Measurements from ENCODE around the gene ALDH3B2.
"Not testable (repeated sequence)": the region's sequence is repeated elsewhere in the genome, so short reads cannot be mapped to it uniquely, and the experiment has no call there.

Gene ALDH3B2

DNA sequence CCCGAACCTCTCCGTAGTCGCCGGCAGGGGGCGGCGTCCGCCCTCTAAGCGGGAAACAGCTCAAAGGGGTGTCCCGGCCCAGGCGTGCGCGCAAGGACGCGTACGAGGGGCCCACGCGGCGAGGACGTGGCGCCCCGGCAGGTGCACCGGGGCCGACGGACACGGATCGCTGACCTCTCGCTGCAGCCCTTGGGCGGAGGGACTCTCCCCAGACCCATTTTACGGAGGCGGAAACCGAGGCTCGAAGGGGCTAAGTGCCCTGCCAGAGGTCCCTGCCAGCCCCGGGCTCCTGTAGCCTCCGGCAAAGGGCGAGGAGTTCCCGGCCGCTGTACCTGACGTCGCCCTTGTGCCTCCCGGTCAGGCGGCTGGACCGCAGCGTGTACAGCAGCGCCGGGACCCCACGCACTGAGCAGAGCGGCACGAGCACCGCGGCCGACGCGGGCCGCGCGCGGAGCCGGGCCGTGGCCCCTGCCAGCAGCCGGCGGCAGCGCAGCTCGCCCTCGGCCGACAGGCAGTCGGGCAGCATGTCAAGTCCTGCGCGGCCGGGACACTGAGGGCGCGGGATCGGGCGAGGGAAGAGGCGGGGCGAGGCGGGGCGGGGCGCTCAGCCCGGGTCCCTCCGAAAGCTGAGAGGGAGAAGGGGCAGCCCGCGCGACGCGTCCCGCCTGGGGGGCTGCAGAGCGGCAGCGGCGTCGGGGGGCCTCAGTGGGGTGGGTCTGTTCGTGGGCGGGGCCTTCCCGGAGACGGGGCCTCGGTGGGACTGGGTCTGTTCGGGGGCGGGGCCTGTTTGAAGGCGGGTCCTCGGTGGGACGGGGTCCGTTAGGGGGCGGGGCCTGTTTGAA lies 44.8 kb downstream of the ALDH3B2 start, which contains the start of gene NUDT8:
TSS of gene NUDT8 (minus strand) at position 552 of the 842 bp plus-strand sequence. CDS start at position 526, 26 bp downstream.
- DNase-seq (ENCODE audit: low read depth in 2 of 2): peak; percentile 73 to 96

- no peak for DNase-seq (ENCODE audit: low read depth in 2 of 2)
Observed at GRCh38 chr11:67628710-67629385, 45.6 kb downstream of the ALDH3B2 start.

DNA sequence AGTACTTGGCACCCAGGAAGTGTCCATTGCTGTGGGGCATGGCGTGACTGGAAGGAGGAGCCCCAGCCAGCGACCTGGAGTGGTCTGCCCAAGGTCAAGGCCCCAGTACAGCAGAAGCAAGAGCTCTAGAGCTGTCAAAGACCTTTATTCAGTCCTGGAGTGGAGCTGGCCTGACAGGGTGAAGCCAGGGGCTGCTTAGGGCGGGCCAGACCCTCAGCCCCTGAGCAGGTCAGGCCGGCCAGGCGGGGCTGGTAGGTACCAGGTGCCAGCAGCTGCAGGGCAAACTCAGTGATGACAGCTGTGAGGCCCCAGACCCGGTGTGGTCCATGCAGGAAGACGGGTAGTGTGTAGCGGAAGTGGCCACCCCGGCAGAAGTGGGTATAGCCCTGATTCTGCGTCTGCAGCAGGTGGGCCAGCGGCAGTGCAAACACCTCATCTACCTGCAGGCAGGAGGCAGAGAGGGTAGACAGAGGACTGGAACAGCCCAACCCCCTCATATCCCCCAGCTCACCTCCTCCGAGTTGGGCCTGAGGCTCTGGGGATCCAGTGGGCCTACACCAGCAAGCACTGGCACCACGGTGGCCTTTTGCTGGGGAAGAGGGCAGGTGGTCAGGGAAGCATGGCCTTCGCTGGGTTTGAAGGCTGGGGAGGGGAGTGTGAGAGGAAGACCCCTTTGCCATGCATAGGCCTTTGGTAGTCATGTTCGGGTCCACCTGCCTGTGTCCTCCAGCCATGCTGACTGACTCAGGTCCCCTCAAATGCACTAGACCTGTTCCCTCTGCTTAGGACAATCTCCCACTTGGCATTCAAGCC lies 46.4 kb downstream of the ALDH3B2 start:
- DNase-seq (ENCODE audit: low read depth in 2 of 2): no peak

GRCh38 chr11:67627441-67627811 lies 47.0 kb downstream of the ALDH3B2 start:
- DNase-seq (ENCODE audit: low read depth in 2 of 2): no peak

DNA sequence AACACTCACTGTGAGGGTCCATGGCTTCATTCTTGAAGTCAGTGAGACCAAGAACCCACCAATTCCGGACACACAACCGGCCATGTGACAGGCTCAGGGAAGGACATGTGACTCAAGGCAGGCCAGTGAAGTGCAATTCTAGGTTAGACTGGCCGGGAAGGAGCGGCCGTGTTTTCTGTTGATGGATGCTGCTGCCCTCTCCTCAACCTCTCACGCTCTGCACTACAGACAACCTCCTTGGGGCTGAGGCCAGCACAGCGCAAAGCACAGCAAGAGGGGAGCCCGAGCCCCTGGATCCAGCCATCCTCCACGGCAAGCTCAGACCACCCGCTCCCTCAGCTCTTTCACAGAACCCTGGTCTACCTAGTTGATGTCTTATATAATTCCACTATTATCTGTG lies 47.5 kb downstream of the ALDH3B2 start:
- DNase-seq (ENCODE audit: low read depth in 2 of 2): no peak

DNA sequence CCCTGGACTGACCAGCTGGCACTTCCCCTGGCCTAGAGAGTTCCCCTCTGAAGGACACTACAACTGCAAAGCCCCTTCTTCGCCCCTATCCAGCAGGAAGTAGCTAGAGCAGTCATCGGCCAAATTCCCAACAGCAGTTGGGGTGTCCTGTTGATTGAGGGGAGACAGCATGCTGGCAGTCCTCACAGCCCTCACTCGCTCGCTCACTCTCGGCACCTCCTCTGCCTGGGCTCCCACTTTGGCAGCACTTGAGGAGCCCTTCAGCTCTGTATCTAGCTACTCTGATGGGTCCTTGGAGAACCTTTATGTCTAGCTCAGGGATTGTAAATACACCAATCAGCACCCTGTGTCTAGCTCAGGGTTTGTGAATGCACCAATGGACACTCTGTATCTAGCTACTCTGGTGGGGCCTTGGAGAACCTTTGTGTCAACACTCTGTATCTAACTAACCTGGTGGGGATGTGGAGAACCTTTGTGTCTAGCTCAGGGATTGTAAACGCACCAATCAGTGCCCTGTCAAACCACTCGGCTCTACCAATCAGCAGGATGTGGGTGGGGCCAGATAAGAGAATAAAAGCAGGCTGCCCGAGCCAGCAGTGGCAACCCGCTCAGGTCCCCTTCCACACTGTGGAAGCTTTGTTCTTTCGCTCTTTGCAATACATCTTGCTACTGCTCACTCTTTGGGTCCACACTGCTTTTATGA lies 48.1 kb downstream of the ALDH3B2 start:
- DNase-seq (ENCODE audit: low read depth in 2 of 2): not testable (repeated sequence)

DNA sequence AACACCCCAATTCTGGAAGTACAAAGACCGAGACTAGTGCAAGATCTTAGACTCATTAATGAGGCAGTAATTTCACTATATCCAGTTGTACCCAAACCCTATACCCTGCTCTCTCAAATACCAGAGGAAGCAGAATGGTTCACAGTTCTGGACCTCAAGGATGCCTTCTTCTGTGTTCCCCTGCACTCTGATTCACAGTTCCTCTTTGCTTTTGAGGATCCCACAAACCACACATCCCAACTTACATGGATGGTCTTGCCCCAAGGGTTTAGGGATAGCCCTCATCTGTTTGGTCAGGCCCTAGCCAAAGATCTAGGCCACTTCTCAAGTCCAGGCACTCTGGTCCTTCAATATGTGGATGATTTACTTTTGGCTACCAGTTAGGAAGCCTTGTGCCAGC lies 50.6 kb downstream of the ALDH3B2 start:
- not testable (repeated sequence) for DNase-seq (ENCODE audit: low read depth in 2 of 2)

DNA sequence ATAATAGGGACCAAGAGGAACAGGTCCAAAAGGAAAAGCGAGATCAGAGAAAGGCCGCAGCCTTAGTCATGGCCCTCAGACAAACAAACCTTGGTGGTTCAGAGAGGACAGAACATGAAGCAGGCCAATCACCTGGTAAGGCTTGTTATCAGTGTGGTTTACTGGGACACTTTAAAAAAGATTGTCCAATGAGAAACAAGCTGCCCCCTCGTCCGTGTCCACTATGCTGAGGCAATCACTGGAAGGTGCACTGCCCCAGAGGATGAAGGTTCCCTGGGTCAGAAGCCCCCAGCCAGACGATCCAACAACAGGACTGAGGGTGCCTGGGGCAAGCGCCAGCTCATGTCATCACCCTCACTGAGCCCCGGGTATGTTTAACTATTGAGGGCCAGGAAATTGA lies 51.5 kb downstream of the ALDH3B2 start:
- DNase-seq (ENCODE audit: low read depth in 2 of 2): not testable (repeated sequence)

GRCh38 chr11:67621928-67622327 lies 52.5 kb downstream of the ALDH3B2 start:
- DNase-seq (ENCODE audit: low read depth in 2 of 2): not testable (repeated sequence)

DNA sequence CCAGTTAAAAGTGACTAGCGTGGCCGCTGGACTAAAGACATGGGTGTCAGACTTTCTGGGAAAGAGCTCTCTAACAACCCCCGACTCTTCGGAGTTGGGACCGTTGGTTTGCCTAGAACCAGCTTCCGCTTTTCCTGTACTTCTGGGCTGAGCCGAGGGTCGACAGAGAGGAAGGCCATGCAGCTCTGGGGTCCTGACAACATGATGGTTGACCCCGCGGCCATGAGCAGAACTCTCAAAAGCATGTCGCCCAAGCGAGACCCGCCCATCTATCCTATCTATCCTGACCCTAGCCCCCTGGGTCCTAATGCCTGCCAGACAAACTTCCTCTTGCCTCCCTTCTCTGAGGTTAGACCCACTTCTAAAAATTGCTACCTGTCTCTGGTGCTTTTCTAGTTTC lies 53.8 kb downstream of the ALDH3B2 start:
- DNase-seq (ENCODE audit: low read depth in 2 of 2): not testable (repeated sequence)

GRCh38 chr11:67619683-67620618 lies 54.5 kb downstream of the ALDH3B2 start:
- DNase-seq (ENCODE audit: low read depth in 2 of 2): not testable (repeated sequence)

DNA sequence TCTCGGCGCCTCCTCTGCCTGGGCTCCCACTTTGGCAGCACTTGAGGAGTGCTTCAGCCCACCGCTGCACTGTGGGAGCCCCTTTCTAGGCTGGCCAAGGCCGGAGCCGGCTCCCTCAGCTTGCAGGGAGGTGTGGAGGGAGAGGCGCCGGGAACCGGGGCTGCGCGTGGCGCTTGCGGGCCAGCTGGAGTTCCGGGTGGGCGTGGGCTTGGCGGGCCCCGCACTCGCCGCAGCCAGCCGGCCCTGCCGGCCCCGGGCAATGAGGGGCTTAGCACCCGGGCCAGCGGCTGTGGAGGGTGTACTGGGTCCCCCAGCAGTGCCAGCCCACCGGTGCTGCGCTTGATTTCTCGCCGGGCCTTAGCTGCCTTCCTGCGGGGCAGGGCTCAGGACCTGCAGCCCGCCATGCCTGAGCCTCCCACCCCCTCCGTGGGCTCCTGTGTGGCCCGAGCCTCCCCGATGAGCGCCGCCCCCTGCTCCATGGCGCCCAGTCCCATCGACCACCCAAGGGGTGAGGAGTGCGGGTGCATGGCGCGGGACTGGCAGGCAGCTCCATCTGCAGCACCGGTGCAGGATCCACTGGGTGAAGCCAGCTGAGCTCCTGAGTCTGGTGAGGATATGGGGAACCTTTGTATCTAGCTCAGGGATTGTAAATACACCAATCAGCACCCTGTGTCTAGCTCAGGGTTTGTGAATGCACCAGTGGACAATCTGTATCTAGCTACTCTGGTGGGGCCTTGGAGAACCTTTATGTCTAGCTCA lies 55.3 kb downstream of the ALDH3B2 start:
- not testable (repeated sequence) for DNase-seq (ENCODE audit: low read depth in 2 of 2)

DNA sequence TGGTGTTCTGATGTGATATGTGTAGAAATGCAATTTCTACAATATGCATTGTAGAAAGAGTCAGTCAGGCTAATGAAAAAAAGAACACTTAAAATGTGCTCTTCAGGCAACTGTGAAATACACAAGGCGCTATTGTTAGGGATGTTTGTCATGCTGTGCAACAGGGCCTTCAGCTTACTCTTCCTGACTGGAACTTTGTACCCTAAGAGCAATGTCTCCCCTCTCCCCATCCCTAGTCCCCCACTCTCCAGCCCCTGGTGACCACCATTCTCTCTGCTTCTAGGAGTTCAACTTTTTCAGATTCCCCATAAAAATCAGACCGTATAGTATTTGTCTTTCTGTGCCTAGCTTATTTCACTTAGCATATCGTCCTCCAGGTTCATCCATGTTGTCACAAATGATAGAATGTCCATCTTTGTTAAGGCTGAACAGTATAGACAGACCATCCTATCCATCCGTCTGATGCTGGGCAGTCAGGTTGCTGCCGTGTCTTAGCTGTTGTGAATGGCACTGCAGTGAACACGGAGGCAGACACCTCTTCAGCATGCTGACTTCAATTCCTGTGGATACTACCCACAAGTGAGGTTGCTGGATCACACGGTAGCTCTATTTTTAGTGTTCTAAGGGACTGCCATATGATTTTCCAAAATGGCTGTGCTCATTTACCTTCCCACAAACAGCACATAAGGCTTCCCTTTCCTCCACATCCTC lies 57.0 kb downstream of the ALDH3B2 start:
- DNase-seq (ENCODE audit: low read depth in 2 of 2): no peak

GRCh38 chr11:67616431-67617242 lies 57.8 kb downstream of the ALDH3B2 start:
- DNase-seq (ENCODE audit: low read depth in 2 of 2): no peak

DNA sequence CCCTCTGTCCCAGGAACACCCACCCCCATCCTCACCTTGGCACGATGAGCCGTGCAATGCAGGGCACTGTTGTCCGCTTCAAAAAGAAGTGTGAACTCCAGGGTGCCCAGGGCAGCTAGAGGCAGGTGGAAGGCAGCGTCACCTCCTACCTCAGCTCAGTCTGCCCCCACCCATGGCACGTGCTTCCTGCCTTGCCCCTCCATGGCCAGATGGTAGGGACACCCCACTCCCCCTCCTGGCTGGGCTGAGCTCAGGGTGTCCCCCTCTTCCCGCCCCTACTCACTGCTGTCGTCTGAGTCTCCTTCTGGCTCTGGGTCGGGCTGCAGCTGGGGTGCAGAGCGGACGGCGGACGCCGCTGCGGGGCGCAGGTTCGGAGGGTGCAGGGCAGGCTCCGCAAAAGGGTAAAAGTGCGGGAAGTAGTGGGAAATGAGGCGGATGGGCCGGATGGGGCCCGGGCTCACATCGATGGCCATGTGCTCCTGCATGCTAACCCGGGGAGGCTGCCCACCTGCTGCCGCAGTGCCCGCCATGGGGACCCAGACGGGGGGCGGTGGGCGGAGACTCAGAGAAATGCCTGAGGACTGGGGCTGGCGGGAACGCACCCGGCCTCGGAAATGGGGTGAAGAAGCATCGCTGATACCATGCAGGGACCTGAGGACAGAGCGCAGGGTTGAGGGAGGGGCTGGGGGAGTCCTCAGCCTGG lies 58.5 kb downstream of the ALDH3B2 start:
- DNase-seq (ENCODE audit: low read depth in 2 of 2): no peak

DNA sequence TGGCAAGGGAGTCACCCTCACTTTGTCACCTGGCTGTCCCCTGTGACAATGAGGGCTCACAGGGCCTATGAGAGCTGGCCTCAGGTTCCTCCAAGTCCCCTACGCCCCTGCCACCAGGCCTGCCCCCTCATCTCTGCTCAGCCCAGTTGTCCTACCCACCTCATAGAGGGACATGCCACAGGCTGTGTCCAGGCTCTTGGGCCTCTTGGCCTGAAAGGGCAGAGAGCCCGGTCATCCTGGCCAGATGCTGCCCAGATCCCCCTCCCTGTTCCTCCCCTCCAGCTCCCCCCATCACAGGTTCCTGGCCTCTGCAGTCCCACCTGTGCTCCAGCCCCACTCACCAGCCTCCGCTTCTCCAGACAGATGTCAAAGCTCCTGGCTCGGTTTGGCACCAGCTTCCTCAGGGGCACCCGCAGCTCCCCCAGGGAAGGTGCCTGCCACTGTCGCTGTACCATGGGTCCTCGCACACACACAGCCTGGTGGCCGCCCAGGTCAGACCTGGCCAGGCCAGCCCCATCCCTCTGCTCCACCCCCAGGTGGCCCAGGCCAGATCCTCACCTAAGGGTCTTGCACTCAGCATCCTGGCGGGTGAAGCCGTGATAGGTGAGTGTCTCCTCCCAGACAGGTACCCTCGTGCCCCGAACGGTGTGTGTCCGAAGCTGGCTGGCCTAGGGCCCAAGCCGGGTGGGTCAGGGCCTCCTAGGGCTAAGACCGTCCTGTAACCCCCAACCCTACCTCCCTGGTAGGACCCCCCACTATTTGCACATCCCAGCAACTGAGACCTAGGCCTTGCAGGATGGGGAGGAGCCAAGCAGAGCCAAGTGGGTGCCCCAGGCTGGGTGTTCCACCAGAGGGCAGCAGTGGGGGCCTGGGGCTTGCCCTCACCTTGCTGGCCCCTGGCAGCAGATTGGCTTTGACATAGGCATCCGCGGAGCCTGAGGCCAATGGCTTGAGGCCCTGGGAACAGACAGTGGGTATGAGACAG lies 59.4 kb downstream of the ALDH3B2 start:
- no peak for DNase-seq (ENCODE audit: low read depth in 2 of 2)

All from stimulated activated CD8-positive, alpha-beta memory T cell treated with anti-CD3 and anti-CD28 coated beads, Interleukin-7, amount 100 ng/mL, for 1 hour (primary cell).